ENCODE data around the gene ITPRIPL1. TPM values are rescaled to one million over a fixed set of nuclear protein-coding genes. Genes with fewer than 3 reads are reported as not detected.

ITPRIPL1 gene
- total RNA-seq, 2 experiments from 2014 or later, result 24.8 to 28.4 TPM

Other genes starting within 250 kb of the ITPRIPL1 start
- under 1 TPM; 0.30 to 0.54 TPM for gene ADRA2B, start 208.7 kb upstream of the ITPRIPL1 start, total RNA-seq
- gene ASTL, start 186.8 kb upstream of the ITPRIPL1 start, total RNA-seq, result 1 to 10 TPM; 2.5 to 2.8 TPM
- gene DUSP2, start 179.9 kb upstream of the ITPRIPL1 start, total RNA-seq, result 100 to 1,000 TPM; 248 to 407 TPM
- 100 to 1,000 TPM; 151 to 173 TPM for gene STARD7, start 116.5 kb upstream of the ITPRIPL1 start, total RNA-seq
- gene TMEM127, start 59.3 kb upstream of the ITPRIPL1 start, total RNA-seq, result 10 to 100 TPM; 16.6 to 17.9 TPM
- gene CIAO1, start 59.1 kb upstream of the ITPRIPL1 start, total RNA-seq, result 10 to 100 TPM; 72.1 to 77.6 TPM
- gene SNRNP200, start 19.8 kb upstream of the ITPRIPL1 start, total RNA-seq, result 100 to 1,000 TPM; 176 to 198 TPM
- gene NCAPH, start 10.4 kb downstream of the ITPRIPL1 start, total RNA-seq, result 10 to 100 TPM; 77.7 to 83.2 TPM
- gene NEURL3, start 180.0 kb downstream of the ITPRIPL1 start, total RNA-seq, result under 1 TPM; 0.33 to 0.41 TPM
- gene ARID5A, start 211.4 kb downstream of the ITPRIPL1 start, total RNA-seq, result 100 to 1,000 TPM; 179 to 191 TPM

All from activated CD4-positive, alpha-beta T cell treated with anti-CD3 and anti-CD28 coated beads for 36 hours (primary cell).